ENCODE measurements around the gene MAPRE3. TPM values are rescaled to one million over a fixed set of nuclear protein-coding genes. Genes with fewer than 3 reads are reported as not detected.

The MAPRE3 gene
- total RNA-seq, 2 experiments from 2014 or later: 3.4 to 4.5 TPM

- peaks cover 18% of the 10 kb centered on the region for H3K27me3 Mint-ChIP-seq
- Histone ChIP-seq H3K9me3 (ENCODE audit: control insufficient read depth in 1 of 2, insufficient read depth in 1 of 2, low read length in 2 of 2) (no peaks in the 10 kb centered on the region), H3K4me3 (ENCODE audit: low read length) (no peak overlapping the region), H3K27me3 (ENCODE audit: control insufficient read depth in 1 of 2, insufficient read depth in 2 of 2, low read length in 2 of 2) (no peaks in the 10 kb centered on the region), H3K27ac (ENCODE audit: low read depth in 1 of 2, low read length in 2 of 2) (no peak overlapping the region), H3K4me1 (ENCODE audit: insufficient read depth, low read length) (no peaks in the 10 kb centered on the region), H3K36me3 (ENCODE audit: insufficient read depth, low read length) (no peaks in the 10 kb centered on the region)
- DNase-seq: no peak
- H3K36me3 Mint-ChIP-seq (ENCODE audit: low read depth): no peaks in the 10 kb centered on the region
- no peak overlapping the region for H3K4me3 Mint-ChIP-seq
- ChIA-PET CTCF (no interaction called here), POLR2A (no interaction called here)
- TF ChIP-seq CTCF (IDR thresholded peaks at IDR 0.05): no peak
- no peaks in the 10 kb centered on the region for H3K9me3 Mint-ChIP-seq
- no peaks in the 10 kb centered on the region for H3K4me1 Mint-ChIP-seq (ENCODE audit: low read depth)
- H3K27ac Mint-ChIP-seq: no peak overlapping the region
- no peak for ATAC-seq (ENCODE audit: poor library complexity)
- intact Hi-C loops (cut with DNase I, micrococcal nuclease): no loop called here
These were observed 27.9 kb downstream of the MAPRE3 start for GRCh38 chr2:26998323-26998722.

- no peaks in the 10 kb centered on the region for H3K4me1 ChIP-seq (ENCODE audit: insufficient read depth, low read length)
- no peak for TF ChIP-seq CTCF (IDR thresholded peaks at IDR 0.05)
- Mint-ChIP-seq H3K36me3 (ENCODE audit: low read depth) (no peaks in the 10 kb centered on the region), H3K27ac (no peak overlapping the region), H3K9me3 (no peaks in the 10 kb centered on the region), H3K4me3 (no peak overlapping the region), H3K4me1 (ENCODE audit: low read depth) (no peaks in the 10 kb centered on the region), H3K27me3 (peaks cover 19% of the 10 kb centered on the region)
- H3K27me3 ChIP-seq (ENCODE audit: control insufficient read depth in 1 of 2, insufficient read depth in 2 of 2, low read length in 2 of 2): no peaks in the 10 kb centered on the region
- H3K27ac ChIP-seq (ENCODE audit: low read depth in 1 of 2, low read length in 2 of 2): no peak overlapping the region
- ChIA-PET POLR2A (no interaction called here), CTCF (no interaction called here)
- no peaks in the 10 kb centered on the region for H3K36me3 ChIP-seq (ENCODE audit: insufficient read depth, low read length)
- no peak overlapping the region for H3K4me3 ChIP-seq (ENCODE audit: low read length)
- ATAC-seq (ENCODE audit: poor library complexity) (no peak), DNase-seq (no peak)
- intact Hi-C loops (cut with DNase I, micrococcal nuclease): no loop called here
- H3K9me3 ChIP-seq (ENCODE audit: control insufficient read depth in 1 of 2, insufficient read depth in 1 of 2, low read length in 2 of 2): no peaks in the 10 kb centered on the region
These were observed 29.8 kb downstream of the MAPRE3 start for GRCh38 chr2:27000228-27000627.

DNA sequence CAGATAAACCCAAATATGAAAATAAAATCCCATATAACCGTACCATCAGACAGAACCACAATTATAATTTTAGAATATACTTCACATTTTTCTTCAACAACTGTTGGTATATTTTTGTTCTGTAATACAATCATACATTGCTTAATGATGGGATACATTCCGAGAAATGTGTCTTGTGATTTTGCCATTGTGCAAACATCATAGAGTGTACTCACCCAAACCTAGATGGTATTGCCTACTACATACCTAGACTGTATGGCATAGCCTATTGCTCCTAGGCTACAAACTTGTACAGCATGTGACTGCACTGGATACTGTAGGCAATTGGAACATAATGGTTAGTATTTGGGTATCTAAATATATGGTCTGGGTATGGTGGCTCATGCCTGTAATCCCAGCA, 30.6 kb downstream of the MAPRE3 start:
- no peaks in the 10 kb centered on the region for H3K4me1 ChIP-seq (ENCODE audit: insufficient read depth, low read length)
- Mint-ChIP-seq H3K4me3 (no peak overlapping the region), H3K27ac (no peak overlapping the region), H3K4me1 (ENCODE audit: low read depth) (no peaks in the 10 kb centered on the region), H3K36me3 (ENCODE audit: low read depth) (no peaks in the 10 kb centered on the region), H3K9me3 (no peaks in the 10 kb centered on the region), H3K27me3 (peaks cover 22% of the 10 kb centered on the region)
- no peaks in the 10 kb centered on the region for H3K36me3 ChIP-seq (ENCODE audit: insufficient read depth, low read length)
- no peaks in the 10 kb centered on the region for H3K9me3 ChIP-seq (ENCODE audit: control insufficient read depth in 1 of 2, insufficient read depth in 1 of 2, low read length in 2 of 2)
- intact Hi-C loops (cut with DNase I, micrococcal nuclease): no loop called here
- ChIA-PET POLR2A (no interaction called here), CTCF (no interaction called here)
- TF ChIP-seq CTCF (IDR thresholded peaks at IDR 0.05): no peak
- ATAC-seq (ENCODE audit: poor library complexity) (no peak), DNase-seq (no peak)
- H3K4me3 ChIP-seq (ENCODE audit: low read length): no peak overlapping the region
- no peak overlapping the region for H3K27ac ChIP-seq (ENCODE audit: low read depth in 1 of 2, low read length in 2 of 2)
- no peaks in the 10 kb centered on the region for H3K27me3 ChIP-seq (ENCODE audit: control insufficient read depth in 1 of 2, insufficient read depth in 2 of 2, low read length in 2 of 2)
